ENCODE measurements around the gene BTNL8. TPM values are rescaled to one million over a fixed set of nuclear protein-coding genes. Genes with fewer than 3 reads are reported as not detected.

The BTNL8 gene
- total RNA-seq, 1 donor from 2014 or later: not detected

- Mint-ChIP-seq H3K4me3 (ENCODE audit: unreplicated experiment) (no peak overlapping the region), H3K27ac (ENCODE audit: unreplicated experiment) (no peak overlapping the region), H3K4me1 (ENCODE audit: low read depth, unreplicated experiment) (no peaks in the 10 kb centered on the region), H3K9me3 (ENCODE audit: unreplicated experiment) (peaks cover 39% of the 10 kb centered on the region), H3K27me3 (ENCODE audit: low read depth, unreplicated experiment) (no peaks in the 10 kb centered on the region), H3K36me3 (ENCODE audit: low read depth, unreplicated experiment) (peaks cover 70% of the 10 kb centered on the region)
- DNase-seq (ENCODE audit: low read depth) (no peak), FAIRE-seq (no peak)
- Histone ChIP-seq H3K4me2 (ENCODE audit: low read length) (no peak overlapping the region), H4K20me1 (ENCODE audit: insufficient read depth, low read length) (no peaks in the 10 kb centered on the region), H3K79me2 (ENCODE audit: insufficient read depth, low read length) (no peaks in the 10 kb centered on the region), H3K9me3 (ENCODE audit: insufficient read depth, low read depth, low read length) (peaks cover 45% of the 10 kb centered on the region), H3K27ac (ENCODE audit: low read depth, low read length) (no peak overlapping the region), H3K4me3 (ENCODE audit: insufficient read depth, low read depth, low read length) (no peak overlapping the region), H3K27me3 (ENCODE audit: insufficient read depth, low read length) (no peaks in the 10 kb centered on the region), H2AFZ (ENCODE audit: low read depth, low read length) (no peak overlapping the region), H3K36me3 (ENCODE audit: insufficient read depth, low read length) (peaks cover 31% of the 10 kb centered on the region), H3K4me1 (ENCODE audit: insufficient read depth, low read length) (no peaks in the 10 kb centered on the region), H3K9ac (ENCODE audit: low read length) (no peak overlapping the region)
- TF ChIP-seq, protein P1, sequence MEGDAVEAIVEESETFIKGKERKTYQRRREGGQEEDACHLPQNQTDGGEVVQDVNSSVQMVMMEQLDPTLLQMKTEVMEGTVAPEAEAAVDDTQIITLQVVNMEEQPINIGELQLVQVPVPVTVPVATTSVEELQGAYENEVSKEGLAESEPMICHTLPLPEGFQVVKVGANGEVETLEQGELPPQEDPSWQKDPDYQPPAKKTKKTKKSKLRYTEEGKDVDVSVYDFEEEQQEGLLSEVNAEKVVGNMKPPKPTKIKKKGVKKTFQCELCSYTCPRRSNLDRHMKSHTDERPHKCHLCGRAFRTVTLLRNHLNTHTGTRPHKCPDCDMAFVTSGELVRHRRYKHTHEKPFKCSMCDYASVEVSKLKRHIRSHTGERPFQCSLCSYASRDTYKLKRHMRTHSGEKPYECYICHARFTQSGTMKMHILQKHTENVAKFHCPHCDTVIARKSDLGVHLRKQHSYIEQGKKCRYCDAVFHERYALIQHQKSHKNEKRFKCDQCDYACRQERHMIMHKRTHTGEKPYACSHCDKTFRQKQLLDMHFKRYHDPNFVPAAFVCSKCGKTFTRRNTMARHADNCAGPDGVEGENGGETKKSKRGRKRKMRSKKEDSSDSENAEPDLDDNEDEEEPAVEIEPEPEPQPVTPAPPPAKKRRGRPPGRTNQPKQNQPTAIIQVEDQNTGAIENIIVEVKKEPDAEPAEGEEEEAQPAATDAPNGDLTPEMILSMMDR (IDR thresholded peaks at IDR 0.05; ENCODE audit: insufficient read depth, low read depth, low read length): no peak
- TF ChIP-seq EZH2 (IDR thresholded peaks at IDR 0.05; ENCODE audit: insufficient read depth, low read length): no peak
Observed at GRCh38 chr5:180850434-180851078, 48.4 kb upstream of the BTNL8 start.

GRCh38 chr5:180852495-180852894 lies 46.5 kb upstream of the BTNL8 start:
- Histone ChIP-seq H4K20me1 (ENCODE audit: insufficient read depth, low read length) (no peaks in the 10 kb centered on the region), H3K4me2 (ENCODE audit: low read length) (no peak overlapping the region)
- TF ChIP-seq EZH2 (IDR thresholded peaks at IDR 0.05; ENCODE audit: insufficient read depth, low read length): no peak
- TF ChIP-seq, protein P1 (IDR thresholded peaks at IDR 0.05; ENCODE audit: insufficient read depth, low read depth, low read length): no peak

More at GRCh38 chr5:180852495-180852894, 46.5 kb upstream of the BTNL8 start:
- no peak for DNase-seq (ENCODE audit: low read depth)
- no peaks in the 10 kb centered on the region for H3K4me1 Mint-ChIP-seq (ENCODE audit: low read depth, unreplicated experiment)
- H3K4me3 Mint-ChIP-seq (ENCODE audit: unreplicated experiment): no peak overlapping the region
- no peaks in the 10 kb centered on the region for H3K4me1 ChIP-seq (ENCODE audit: insufficient read depth, low read length)
- peaks cover 3% of the 10 kb centered on the region for H3K79me2 ChIP-seq (ENCODE audit: insufficient read depth, low read length)
- H2AFZ ChIP-seq (ENCODE audit: low read depth, low read length): no peak overlapping the region
- H3K9ac ChIP-seq (ENCODE audit: low read length): no peak overlapping the region
- H3K9me3 Mint-ChIP-seq (ENCODE audit: unreplicated experiment): peaks cover 37% of the 10 kb centered on the region
- H3K27me3 ChIP-seq (ENCODE audit: insufficient read depth, low read length): no peaks in the 10 kb centered on the region
- no peak for FAIRE-seq
- peaks cover 61% of the 10 kb centered on the region for H3K36me3 Mint-ChIP-seq (ENCODE audit: low read depth, unreplicated experiment)
- H3K4me3 ChIP-seq (ENCODE audit: insufficient read depth, low read depth, low read length): no peak overlapping the region
- no peaks in the 10 kb centered on the region for H3K27me3 Mint-ChIP-seq (ENCODE audit: low read depth, unreplicated experiment)
- H3K9me3 ChIP-seq (ENCODE audit: insufficient read depth, low read depth, low read length): peaks cover 34% of the 10 kb centered on the region
- no peak overlapping the region for H3K27ac Mint-ChIP-seq (ENCODE audit: unreplicated experiment)
- H3K27ac ChIP-seq (ENCODE audit: low read depth, low read length): no peak overlapping the region
- peaks cover 31% of the 10 kb centered on the region for H3K36me3 ChIP-seq (ENCODE audit: insufficient read depth, low read length)
